Thyroid gland (tissue), 4 donors: ENCODE data around the gene ZNF26.

Experiments used
- CTCF ChIP-seq, 6 experiments: fragments of 200-600 bp in 3 of 6; fragments of 450-650 bp in 3 of 6; sonication (generic) in 3 of 6; IDR thresholded peaks; one replicate each; pipeline ENCODE4 v1.5.1; 2016 to 2019; ENCODE audit warnings: antibody characterized with exemption in 6 of 6, mild to moderate bottlenecking in 2 of 6, inconsistent platforms in 1 of 6, moderate library complexity in 1 of 6
- POLR2A ChIP-seq, 2 donors: fragments of 450-650 bp; IDR thresholded peaks; one replicate each; pipeline ENCODE4 v1.6.1; 2017; ENCODE audit warnings: antibody characterized with exemption in 2 of 2, mild to moderate bottlenecking in 2 of 2, moderate library complexity in 1 of 2

GRCh38 chr12:132945806-132946205, 40.4 kb upstream of the ZNF26 start:
- no peak for TF ChIP-seq CTCF (IDR thresholded peaks at IDR 0.05)
- no peak for TF ChIP-seq POLR2A (IDR thresholded peaks at IDR 0.05)
